ENCODE data around the gene CABP7. TPM values are rescaled to one million over a fixed set of nuclear protein-coding genes. Genes with fewer than 3 reads are reported as not detected.

The CABP7 gene
- total RNA-seq, 1 experiment from 2014 or later = 2.1 TPM

GRCh38 chr22:29726106-29726505 lies 6.3 kb downstream of the CABP7 start:
- DNase-seq (ENCODE audit: low read depth, low spot score) (no peak), ATAC-seq (no peak)
- ChIA-PET POLR2A (no interaction called here), CTCF (no interaction called here)
- Histone ChIP-seq H3K36me3 (ENCODE audit: control insufficient read depth, insufficient read depth, low read length) (no peaks in the 10 kb centered on the region), H3K4me3 (ENCODE audit: low read depth in 2 of 2, low read length in 2 of 2) (no peak overlapping the region), H3K27ac (ENCODE audit: low read length) (no peak overlapping the region), H3K4me1 (ENCODE audit: control insufficient read depth, insufficient read depth, low read length) (no peaks in the 10 kb centered on the region), H3K27me3 (ENCODE audit: control insufficient read depth, insufficient read depth, low read length) (no peaks in the 10 kb centered on the region), H3K9me3 (ENCODE audit: control insufficient read depth, insufficient read depth, low read depth, low read length) (no peaks in the 10 kb centered on the region)
- TF ChIP-seq SIN3A (IDR thresholded peaks at IDR 0.05; ENCODE audit: borderline replicate concordance, insufficient read depth, low read depth, low read length) (no peak), POLR2AphosphoS5 (IDR thresholded peaks at IDR 0.05; ENCODE audit: low read depth, low read length) (no peak), REST (IDR thresholded peaks at IDR 0.05; ENCODE audit: insufficient read depth in 1 of 2, low read depth in 2 of 2, low read length in 1 of 2) (no peak), TCF7L2 (IDR thresholded peaks at IDR 0.05; ENCODE audit: low read depth, low read length) (no peak), CTCF (IDR thresholded peaks at IDR 0.05) (no peak)
- BruUV-seq (replicated peaks) = no TSS peak
- in situ Hi-C loops (cut with HindIII; ENCODE audit: low pct_unique_long_range_greater_than_20kb, low sequenced_read_pairs) (no loop called here), intact Hi-C loops (cut with micrococcal nuclease; ENCODE audit: unreplicated experiment) (no loop called here)

DNA sequence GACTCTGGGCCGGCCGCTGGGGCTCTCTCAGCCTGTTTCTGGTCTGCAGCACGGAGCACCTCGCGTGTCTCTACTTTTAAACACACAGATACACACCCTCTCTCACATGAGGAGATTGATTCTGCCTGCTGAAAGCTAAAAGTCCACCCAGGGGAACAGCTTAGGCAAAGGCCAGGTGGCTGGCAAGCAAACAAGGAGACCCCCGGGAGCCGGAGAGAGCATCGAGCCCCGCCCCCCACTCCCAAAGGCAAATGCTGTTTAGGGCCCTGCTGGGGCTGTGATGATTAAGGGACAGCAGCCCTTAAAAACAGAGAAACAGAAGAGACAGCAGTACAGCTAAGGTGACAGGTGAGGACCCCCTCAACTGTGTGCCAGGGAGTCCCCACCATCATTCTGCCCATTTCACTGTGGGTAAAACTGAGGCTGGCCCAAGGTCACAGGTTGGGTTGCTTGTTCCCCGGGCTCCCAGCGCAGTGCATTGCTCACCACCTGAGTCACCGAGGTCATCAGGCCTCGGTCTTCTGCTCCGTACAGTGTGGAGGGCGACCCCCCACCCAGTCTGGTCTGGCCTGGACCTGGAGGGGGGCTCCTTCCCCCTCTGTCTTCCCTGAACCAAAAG lies 6.8 kb downstream of the CABP7 start:
- TF ChIP-seq REST (IDR thresholded peaks at IDR 0.05; ENCODE audit: insufficient read depth in 1 of 2, low read depth in 2 of 2, low read length in 1 of 2) (no peak), TCF7L2 (IDR thresholded peaks at IDR 0.05; ENCODE audit: low read depth, low read length) (no peak), SIN3A (IDR thresholded peaks at IDR 0.05; ENCODE audit: borderline replicate concordance, insufficient read depth, low read depth, low read length) (no peak), POLR2AphosphoS5 (IDR thresholded peaks at IDR 0.05; ENCODE audit: low read depth, low read length) (no peak), CTCF (IDR thresholded peaks at IDR 0.05) (no peak)
- Histone ChIP-seq H3K4me1 (ENCODE audit: control insufficient read depth, insufficient read depth, low read length) (no peaks in the 10 kb centered on the region), H3K9me3 (ENCODE audit: control insufficient read depth, insufficient read depth, low read depth, low read length) (no peaks in the 10 kb centered on the region), H3K27ac (ENCODE audit: low read length) (no peak overlapping the region), H3K27me3 (ENCODE audit: control insufficient read depth, insufficient read depth, low read length) (no peaks in the 10 kb centered on the region), H3K36me3 (ENCODE audit: control insufficient read depth, insufficient read depth, low read length) (no peaks in the 10 kb centered on the region), H3K4me3 (ENCODE audit: low read depth in 2 of 2, low read length in 2 of 2) (no peak overlapping the region)
- BruUV-seq (replicated peaks) = no TSS peak
- in situ Hi-C loops (cut with HindIII; ENCODE audit: low pct_unique_long_range_greater_than_20kb, low sequenced_read_pairs) (no loop called here), intact Hi-C loops (cut with micrococcal nuclease; ENCODE audit: unreplicated experiment) (no loop called here)
- DNase-seq (ENCODE audit: low read depth, low spot score) (no peak), ATAC-seq (0 out of 2 replicates have a peak, but pooled peaks have one; percentile 6)
- CTCF ChIA-PET = no interaction called here
- POLR2A ChIA-PET = no interaction called here

Data from Panc1 (cell line).